NCI-H2029 treated with DMSO at 0.1 percent for 48 hours (cell line): ENCODE results near the gene PPCS.

ENCODE experiments used
- DNase-seq: peaks from one replicate; lab custom pipeline; 2025; lab: John Stamatoyannopoulos, UW

Gene PPCS

DNA sequence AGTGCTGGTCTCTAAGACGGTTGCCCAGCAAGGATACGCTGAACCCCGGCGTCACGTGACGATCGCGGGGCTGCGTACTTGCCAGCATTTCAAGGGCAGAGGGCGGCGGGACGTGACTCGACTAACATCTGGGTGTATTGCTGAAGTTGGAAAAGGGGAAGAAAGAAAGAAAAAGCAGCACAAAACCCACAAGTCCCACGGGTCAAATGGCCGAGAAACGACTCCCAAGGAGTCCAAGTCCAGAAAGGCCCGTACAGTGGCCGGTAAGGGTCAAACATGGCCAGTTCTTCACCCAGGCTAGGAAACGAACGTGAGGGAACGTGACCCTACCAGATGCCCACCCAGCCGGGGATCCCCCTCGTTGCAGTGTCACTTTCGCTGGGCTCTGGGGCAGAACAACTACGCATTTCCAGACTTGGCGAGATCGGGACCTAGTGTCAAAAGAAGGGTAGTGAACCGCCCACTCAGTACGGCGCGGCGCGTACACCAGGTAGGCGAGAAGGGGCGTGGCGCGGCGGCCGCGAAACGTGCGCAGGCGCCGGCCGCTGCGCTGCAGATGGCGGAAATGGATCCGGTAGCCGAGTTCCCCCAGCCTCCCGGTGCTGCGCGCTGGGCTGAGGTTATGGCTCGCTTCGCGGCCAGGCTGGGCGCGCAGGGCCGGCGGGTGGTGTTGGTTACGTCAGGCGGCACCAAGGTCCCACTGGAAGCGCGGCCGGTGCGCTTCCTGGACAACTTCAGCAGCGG lies at the start of gene PPCS, which contains the start of gene ZMYND12:
Gene PPCS (plus strand): TSS at position 534 of the 744 bp plus-strand sequence. CDS start 23 bp downstream, at position 557.
Gene ZMYND12 (minus strand): TSS at position 13 of the 744 bp plus-strand sequence. CDS start 25 bp downstream, outside the sequence.
- DNase-seq = peak; percentile 94

DNA sequence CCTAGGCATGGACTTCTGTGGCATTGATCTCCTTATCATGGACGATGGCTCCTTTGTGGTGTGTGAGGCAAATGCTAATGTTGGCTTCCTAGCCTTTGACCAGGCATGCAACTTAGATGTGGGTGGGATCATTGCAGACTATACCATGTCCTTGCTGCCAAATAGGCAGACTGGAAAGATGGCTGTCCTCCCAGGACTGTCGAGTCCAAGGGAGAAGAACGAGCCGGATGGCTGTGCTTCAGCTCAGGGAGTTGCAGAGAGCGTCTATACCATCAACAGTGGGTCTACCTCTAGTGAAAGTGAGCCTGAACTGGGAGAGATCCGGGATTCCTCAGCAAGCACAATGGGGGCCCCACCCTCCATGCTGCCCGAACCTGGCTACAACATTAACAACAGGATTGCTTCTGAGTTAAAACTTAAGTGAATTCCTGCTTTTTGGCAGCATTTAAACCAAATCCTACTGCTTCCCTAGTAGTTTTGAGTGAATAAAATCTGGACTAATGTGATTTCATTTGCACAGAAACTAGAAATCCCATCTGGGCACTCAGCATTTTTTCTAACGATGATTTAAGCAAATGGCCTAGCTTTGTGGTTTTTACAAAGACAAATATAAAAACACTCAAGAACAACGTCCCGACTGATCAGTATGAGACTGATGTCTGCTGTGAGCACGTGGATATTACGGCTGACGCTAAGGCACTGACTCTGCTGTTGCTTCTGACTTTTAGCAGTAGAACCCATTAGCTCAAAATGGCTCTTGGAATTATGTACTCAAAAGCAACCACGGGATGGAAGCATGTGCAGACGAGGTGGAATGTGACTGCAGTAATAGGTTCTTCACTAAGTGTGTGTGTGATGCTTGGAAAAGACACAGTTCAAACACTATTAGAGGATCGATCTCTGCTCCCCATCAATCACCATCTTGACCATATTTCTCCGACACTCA lies 41.5 kb upstream of the PPCS start:
- no peak for DNase-seq

DNA sequence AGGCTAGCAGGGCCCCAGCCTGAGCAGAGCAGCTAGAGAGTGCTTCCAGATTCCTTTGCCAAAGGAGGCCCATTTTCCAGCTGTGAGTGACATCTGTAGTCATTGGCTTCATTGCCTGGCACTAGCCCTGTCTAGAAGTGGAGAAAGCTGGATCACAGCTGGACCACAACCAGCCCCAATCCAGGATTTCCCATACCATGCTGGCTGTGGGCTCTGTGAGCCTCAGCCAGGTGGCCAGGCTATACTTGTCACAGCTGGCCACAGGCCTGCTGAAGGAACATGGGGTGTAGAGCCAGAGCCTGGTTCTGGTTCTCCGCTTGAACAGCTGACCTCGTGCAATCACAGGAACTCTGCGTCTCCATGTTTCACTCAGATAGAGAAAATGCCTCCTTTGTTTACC lies 39.2 kb upstream of the PPCS start:
- DNase-seq = no peak

DNA sequence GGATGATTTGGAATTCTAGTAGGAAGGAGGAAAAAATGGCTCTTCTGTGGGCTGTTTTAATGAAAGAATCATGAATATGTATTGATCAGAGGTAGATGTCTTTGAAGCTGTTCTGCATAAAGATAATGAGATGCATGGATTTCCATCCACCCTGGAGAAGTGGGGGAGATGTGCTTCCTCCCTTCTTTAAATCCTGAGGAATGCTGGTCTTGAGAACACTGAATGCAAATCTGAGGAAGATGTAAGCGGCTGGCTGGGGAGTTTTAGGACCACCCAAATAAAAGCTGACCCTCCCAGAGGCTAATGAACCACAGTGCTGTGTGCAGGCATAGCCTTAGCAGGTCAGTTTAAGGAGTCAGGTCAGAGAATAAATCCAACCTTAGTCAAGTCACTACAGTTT lies 37.8 kb upstream of the PPCS start:
- DNase-seq = no peak

DNA sequence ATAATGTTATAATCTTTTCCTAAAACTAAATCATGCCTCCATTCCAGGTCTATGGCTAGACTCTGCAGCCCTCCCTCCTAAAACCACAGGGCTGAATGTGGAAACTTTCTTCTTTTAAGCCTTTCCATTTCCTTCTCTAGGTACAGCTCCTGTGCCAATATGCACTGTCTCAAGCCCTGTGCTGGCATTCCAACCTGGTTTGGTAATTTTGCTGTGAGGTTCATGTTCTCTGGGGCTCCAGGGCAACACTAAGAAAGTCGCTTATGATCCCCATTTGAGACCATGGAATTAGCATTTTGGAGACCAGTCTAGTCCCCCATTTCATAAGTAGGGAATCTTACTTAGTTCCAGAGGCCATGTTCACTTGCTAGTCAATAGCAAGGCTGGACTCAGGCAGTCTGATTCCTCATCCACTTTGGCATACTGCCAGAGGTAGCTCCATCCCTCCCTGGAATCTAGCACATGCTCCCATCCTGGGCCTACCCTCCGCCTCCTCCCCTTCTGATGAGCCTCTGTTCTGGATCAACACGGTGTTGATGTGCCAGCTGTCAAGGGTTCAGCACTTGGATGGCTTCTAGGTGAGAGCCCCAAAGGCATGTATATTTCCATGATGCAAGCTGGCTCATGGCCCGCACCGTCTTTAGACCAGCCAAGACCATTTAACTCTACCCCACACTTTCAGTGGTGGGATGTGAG lies 37.1 kb upstream of the PPCS start:
- DNase-seq = peak; percentile 82

DNA sequence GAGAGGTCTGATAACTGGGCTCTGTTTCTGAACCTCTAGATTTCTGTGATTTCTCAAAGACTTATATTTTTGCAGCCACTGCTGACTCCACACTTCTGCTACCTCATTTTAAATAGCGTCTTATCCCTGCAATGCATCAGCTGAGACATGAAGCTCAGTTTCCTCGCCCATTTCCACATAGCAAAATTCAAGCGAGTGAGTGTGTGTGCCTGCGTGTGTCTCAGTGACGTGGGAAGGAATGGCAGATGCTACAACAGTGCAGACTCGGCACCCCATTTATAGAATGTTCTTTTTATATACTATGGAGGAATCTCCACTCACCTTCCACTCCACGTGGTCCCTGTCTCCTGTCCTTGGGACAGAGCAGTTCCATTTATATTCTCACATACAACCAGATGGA lies 36.2 kb upstream of the PPCS start:
- no peak for DNase-seq

DNA sequence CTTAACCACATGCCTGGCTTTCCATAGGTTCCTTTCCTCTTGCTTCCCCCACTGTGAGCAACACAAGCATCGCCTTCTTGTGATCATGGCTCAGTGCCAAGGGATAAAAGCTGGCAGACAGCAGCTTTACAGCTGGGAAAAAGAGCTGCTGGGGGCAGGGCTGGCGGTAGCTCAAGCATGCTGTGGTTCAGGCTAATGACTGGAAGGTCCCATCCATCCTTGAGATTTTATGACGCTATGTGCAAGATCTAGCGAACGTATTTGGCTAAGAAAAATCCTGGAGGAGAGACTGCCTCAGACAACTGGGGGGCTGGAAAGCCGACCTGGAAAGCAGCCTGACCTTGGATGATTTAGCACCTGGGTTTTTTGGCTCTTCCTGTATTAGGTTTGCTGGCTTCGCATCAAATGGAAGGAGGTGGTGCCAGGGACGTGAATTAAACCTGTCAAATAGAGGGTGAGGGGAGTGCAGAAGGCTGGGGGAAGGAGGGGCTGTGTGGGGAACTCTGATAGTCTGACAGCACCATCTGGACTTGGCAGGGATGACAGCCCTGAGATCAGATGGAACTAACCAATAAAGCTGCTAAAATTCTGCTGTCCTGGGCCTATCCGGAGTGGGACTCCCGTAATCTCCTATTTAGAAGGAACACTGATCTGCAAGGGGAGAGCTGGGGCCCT lies 35.3 kb upstream of the PPCS start:
- DNase-seq = peak; percentile 100

DNA sequence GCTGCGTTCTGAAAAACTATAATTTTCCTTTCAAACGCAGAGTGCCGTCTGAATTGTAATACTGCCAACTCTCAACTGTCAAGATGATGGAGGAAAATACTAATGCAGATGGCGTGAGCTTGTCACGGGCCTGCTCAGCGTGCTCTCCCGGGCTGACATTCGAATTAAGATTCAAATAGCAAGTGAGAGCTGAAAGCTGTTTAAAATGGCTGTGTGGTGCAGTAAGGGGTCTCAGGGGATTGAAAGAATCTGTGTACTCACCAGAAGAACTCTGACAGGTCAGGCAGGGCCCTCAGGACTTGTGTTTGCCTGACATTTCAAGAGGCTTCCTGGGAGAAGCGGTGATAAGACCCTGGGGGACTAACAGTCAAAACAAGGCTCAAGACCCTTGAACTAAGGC lies 33.6 kb upstream of the PPCS start:
- DNase-seq = no peak

DNA sequence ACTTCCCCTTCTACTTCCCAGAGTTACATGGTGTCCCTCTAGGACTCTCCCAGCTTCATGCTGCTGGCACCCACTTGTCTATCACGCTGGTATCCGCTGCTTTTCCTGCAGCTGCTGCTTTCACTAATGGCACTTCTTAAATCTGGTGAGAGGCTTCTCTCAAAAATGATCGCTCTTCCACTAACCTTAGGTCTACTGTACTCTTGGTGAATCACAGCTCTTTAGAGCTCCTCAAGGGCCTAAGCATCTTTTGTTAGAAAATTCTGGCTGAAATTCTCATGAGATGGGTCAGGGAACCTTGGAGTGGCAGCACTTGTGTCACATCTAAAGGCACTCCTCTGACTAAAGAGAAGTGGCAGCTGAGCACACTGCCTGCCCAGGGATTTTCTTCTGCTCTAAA lies 32.7 kb upstream of the PPCS start:
- DNase-seq = peak; percentile 93

DNA sequence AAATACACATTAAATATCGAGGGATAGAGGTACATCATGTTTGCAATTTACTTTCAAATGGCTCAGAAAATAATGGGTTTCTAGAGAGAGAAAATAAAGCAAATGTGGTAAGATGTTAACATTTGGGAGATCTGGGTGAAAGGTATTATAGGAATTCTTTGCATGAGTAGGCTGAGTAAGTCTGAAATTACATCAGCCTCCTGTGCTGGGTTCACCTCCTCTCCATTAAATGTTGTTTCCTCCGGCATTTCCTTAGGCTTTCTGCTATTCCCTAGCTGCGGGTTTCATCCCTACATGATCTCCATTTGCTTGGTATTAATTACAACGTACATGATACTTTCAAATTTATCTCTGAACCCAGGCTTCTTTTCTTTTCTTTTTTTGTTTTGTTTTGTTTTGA lies 32.1 kb upstream of the PPCS start:
- DNase-seq = peak; percentile 62

DNA sequence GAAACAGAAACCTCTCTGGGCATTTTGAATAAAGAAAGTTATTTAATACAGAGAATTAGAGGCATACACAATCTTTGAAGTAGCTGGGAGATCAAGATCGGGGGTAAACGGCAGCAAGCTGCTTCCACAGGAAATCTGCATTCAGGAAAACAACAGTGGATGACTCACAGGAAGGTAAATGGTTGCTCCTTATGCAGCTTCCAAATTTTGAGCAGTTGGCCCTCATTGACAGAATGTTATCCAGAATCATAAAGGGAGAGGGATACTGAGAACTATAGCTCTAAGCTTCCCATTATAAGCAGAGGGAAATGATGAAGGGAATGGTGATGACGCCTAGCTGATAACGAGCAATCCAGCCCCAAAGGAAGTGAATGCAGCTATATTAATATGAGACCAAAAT lies 29.1 kb upstream of the PPCS start:
- DNase-seq = no peak

DNA sequence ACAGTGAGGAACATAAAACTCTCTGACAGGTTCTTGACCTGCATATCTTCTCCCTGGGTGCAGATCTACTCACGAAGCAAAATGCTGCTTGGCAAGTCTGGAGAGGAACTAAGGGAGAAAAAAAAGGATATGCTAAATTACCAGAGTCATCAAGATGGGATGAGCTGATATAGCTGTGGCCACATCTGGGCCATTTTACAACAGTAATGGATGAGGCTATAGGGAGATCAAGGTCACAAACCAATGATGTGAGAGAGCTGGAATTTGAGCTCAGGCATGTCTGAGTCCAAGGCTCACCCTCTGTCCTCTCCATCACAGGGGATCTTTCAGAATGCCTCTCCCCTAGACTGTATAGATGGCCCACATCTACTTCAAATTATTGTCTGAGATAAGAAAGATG lies 26.7 kb upstream of the PPCS start:
- no peak for DNase-seq

DNA sequence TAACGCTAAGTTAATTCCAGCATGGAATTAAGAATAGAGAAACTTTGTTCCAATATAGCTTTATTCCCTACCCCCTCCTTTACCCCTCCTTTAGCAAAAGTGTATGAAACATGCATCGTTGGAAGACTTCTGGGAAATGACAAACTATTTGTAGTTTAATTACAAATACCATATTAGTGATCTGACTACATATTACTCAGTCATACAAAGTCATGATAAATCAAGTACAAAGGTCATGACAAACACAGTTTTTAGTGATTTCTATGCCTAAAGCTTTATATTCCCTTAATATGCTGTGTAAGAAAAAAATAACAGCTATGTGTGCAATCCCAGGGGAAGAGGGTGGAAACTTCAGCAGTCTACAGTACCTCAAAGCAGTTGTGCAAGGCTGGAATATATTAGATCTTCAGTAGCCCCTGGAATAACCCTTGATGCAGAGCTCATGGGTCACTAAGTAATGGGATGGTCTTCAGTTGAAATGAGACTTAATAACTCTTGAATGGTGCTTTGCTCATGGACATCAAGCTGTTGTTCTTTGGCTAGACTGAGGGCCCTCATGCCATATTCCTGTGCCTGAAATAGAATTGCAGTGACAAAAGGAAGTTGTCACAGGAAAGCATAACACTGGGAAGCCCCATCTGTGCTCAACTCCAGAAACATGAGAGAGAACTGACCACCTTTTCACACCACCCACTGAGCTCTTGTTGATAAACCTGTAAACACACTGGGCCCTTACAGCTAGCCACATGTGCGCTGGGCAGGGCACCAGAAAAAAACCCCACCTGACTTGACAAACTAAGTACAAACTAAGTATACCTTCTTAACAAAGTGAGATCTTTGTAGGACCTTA lies 25.8 kb upstream of the PPCS start:
- no peak for DNase-seq

DNA sequence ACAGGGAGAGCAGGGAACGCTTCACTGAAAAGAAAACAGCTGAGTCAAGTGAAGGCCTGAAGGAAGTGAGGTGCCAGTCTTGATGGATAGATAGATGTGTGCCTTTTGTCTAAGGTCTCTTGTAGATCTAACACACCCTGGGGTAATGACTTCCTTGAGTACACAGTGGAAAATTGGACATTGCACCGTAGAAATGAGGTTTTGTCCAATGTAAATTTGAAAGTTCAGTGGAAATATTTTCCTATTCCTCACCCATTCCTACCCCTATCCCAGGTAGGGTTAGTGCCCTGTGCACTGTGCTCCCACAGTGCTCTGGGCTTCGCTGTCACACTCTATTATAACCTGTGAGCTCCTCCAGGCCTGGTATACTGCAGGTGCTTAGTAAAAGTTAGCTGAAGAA lies 24.8 kb upstream of the PPCS start:
- no peak for DNase-seq

DNA sequence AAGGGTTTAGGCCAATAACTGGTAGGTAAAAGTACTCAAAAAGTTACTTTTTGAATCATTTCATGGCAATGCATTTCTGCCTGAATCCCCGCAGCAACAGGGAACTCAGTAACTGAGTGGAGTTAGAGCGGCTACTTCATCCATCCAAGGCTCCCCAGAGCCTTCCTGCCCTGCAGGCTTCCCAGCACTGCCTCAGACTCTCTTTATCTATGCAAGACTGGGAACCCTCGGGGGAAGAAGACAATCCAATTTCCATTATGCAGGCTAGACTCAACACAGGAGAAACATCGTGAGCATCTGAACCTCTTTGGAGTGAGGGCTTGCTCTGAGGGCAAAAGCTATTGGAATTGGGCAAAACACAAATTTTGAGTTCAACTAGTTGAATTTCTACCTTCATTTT lies 23.6 kb upstream of the PPCS start:
- no peak for DNase-seq

DNA sequence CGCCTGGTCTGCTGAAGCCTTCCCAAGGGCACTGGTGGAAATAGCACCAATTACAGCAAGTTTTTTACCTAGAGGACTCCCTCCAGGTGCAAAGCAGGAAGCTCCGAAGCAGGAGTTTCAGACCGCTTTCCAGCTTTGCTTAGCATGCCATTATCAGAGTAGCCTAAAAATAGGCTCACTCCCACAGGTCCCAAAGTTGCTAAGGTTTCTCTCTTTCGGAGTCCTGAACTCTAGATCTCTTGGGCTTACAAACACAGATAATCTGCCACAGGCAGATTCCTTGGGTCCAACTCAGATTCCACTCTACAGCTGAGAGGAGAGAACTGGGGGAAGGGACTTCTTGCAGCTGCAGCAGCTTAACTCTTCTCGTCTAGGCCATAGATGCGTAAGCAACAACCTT lies 23.0 kb upstream of the PPCS start:
- DNase-seq = no peak

DNA sequence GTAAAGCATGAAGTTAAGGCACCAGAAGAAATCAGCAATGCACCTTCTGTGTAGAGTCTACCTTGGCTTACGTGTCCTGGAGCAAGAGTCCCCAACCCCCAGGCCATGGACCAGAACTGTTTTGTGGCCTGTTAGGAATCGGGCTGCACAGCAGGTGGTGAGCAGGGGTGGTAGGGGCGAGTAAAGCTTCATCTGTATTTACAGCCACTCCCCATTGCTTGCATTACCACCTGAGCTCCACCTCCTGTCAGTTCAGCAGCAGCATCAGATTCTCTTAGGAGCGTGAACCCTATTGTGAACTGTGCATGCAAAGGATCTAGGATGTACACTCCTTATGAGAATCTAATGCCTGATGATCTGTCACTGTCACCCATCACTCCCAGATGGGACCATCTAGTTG lies 22.0 kb upstream of the PPCS start:
- DNase-seq = no peak

DNA sequence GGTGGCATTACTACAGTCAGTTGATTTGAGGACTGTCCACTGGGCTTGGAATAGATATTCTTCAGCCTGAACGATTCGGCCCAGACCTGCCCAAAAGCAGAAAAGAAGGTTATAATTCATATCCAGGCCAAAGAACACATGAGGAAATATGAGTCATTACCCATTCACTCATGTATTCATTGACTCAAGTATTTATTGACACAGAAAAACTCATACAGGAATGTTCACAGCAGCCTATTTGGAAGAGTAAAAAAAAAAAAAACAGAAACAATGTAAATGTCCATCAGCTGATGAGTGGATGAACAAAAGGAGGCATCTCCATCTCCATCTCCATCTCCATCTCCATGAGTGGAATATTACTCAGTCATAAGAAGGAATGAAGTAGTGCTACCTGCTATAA lies 16.4 kb upstream of the PPCS start:
- DNase-seq = peak; percentile 82

DNA sequence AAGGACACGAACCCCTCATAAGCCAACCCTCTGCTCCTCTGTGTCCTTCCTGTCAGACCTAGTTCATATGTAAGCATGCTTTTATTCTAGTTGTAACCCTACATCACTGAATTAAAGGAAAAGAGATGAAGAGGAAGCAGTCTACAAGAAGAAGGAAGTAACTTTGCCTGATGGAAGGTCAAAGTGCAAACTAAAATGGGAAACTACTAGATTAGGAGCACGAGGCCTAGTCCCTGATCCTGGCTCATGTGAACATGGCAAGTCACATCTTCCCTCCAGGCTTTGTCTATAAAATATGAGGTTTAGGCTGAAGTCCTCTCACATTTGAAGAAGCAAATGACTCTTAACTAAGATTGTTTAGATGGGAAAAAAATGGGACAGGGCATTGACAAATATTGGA lies 13.7 kb upstream of the PPCS start:
- no peak for DNase-seq

DNA sequence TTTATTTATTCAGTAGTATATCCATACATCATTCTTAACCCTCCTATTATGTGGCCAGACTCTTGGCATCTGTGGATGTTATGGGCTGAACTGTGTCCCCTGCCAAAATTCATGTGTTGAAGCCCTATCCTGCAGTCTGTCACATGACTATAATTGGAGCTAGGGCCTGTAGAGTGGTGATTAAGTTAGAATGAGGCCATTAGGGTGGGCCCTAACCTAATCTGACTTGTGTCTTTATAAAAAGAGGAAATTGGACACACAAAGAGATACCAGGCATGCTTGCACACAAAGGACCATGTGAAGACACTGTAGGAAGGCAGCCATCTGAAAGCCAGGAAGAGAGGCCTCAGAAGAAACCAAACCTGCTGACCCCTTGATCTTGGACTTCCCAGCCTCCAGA lies 7.1 kb upstream of the PPCS start:
- no peak for DNase-seq

DNA sequence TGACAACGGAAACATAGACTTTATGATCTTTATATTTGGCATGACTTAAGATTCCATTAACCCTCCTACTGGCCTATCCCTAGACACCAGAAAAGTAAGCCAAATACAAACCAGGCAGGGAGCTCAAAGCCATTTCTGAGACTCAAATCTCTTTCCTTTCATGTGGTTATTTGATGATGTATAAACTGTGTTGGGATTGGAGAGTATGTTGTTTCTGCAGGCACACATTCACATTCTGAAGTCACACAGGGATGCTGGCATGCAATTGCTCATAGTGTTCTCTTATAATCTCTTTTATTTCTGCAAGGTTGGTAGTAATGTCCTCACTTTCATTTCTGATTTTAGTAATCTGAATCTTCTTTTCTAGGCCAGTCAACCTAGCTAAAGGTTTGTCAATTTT lies 6.3 kb upstream of the PPCS start:
- no peak for DNase-seq
